Gastrocnemius medialis (tissue), 4 donors: Measurements from ENCODE around the gene VPS41.

ENCODE experiments used
- CTCF ChIP-seq, 5 experiments: fragments of 450-650 bp in 3 of 5; fragments of 200-600 bp in 2 of 5; sonication (generic) in 2 of 5; IDR thresholded peaks in 4 of 5; conservative IDR thresholded peaks in 1 of 5; 1 replicate in 4 of 5; 2 replicates in 1 of 5; pipeline ENCODE4 v1.5.1; 2016 to 2019; ENCODE audit warnings: antibody characterized with exemption in 5 of 5, mild to moderate bottlenecking in 3 of 5, moderate library complexity in 3 of 5
- POLR2A ChIP-seq, 2 donors: fragments of 450-650 bp; IDR thresholded peaks; one replicate each; pipeline ENCODE4 v1.6.1; 2017; ENCODE audit warnings: antibody characterized with exemption in 2 of 2, mild to moderate bottlenecking in 2 of 2, moderate library complexity in 2 of 2

- TF ChIP-seq POLR2A (IDR thresholded peaks at IDR 0.05) (no peak), CTCF (IDR thresholded peaks at IDR 0.05 in 4 of 5, conservative IDR thresholded peaks at IDR 0.05 in 1 of 5) (no peak)
Measured at GRCh38 chr7:38777609-38778008, 131.4 kb downstream of the VPS41 start.
